Right atrium auricular region (tissue), 2 donors: ENCODE measurements around the gene JAKMIP1. TPM values are rescaled to one million over a fixed set of nuclear protein-coding genes. Genes with fewer than 3 reads are reported as not detected.

Experiments
- DNase-seq: peaks from one replicate; pipeline ENCODE4 v3.0.0-alpha.2; 2019; ENCODE audit warnings: low spot score
- H3K27ac ChIP-seq, 2 donors: fragments of 200-600 bp; sonication (generic); 1 replicate in 1 of 2; 2 replicates in 1 of 2; pipeline ENCODE4 v1.5.1; 2016 to 2019
- H3K27me3 ChIP-seq, 2 donors: fragments of 200-600 bp; sonication (generic); one replicate each; pipeline versions ENCODE4 v1.5.1 to v1.6.0; 2017 to 2019
- H3K36me3 ChIP-seq: fragments of 200-600 bp; sonication (generic); one replicate; pipeline ENCODE4 v1.5.1; 2016
- H3K4me1 ChIP-seq, 2 donors: fragments of 200-600 bp; sonication (generic); one replicate each; pipeline versions ENCODE4 v1.5.1 to v1.6.0; 2017 to 2019
- H3K4me3 ChIP-seq, 2 donors: fragments of 200-600 bp; sonication (generic); 1 replicate in 1 of 2; 2 replicates in 1 of 2; pipeline ENCODE4 v1.5.1; 2017 to 2019; ENCODE audit warnings: mild to moderate bottlenecking in 1 of 2, moderate library complexity in 1 of 2
- H3K9me3 ChIP-seq, 2 donors: fragments of 200-600 bp; sonication (generic); one replicate each; pipeline ENCODE4 v1.5.1; 2019
- total RNA-seq, 2 donors: library from RNA; depleted of rRNA; stranded (reverse); fragments of >200 nt; gene quantifications; one replicate each; pipeline ENCODE4 v1.1.0, GENCODE V29; 2016
- TF ChIP-seq, protein P1 (sequence below), 2 donors: fragments of 200-600 bp; sonication (generic); IDR thresholded peaks; one replicate each; pipeline ENCODE4 v1.5.1; 2019; ENCODE audit warnings: antibody characterized with exemption in 2 of 2

Gene JAKMIP1
- total RNA-seq, 2 donors from 2014 or later, result 0.30 to 0.59 TPM

DNA sequence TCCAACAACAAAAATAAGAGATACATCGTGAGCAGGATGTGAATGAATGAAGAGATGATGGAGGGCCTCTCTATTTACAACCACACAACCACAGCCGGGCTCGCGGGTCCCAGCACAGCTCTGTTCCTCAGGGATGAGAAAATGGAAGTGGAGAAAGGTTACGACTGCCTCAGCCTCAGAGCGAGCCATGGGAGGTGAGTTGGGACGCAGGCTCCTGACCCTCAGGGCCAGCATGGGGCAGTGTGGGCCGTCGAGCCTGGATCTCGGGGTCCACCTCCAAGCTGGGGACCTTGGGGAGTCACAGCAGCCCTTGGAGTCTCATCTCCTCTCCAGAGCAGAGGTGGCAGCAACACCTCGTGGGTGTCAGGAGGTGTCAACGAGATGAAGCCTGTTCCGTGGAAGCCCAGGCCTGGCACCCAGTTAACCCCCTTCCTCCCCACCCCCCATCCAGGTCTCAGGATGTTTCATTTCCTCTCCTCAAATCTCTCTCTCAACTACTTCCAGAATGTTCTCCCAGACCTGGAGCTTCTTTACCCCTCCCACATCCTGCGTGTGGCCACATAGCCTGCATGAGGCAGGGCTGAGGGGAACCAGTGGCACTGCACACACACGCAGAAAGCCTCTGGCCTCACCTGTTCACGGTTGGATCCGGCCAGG, 208.1 kb downstream of the JAKMIP1 start:
- H3K27ac ChIP-seq, result no peak overlapping the region
- no peaks in the 10 kb centered on the region for H3K4me1 ChIP-seq
- TF ChIP-seq, protein P1, sequence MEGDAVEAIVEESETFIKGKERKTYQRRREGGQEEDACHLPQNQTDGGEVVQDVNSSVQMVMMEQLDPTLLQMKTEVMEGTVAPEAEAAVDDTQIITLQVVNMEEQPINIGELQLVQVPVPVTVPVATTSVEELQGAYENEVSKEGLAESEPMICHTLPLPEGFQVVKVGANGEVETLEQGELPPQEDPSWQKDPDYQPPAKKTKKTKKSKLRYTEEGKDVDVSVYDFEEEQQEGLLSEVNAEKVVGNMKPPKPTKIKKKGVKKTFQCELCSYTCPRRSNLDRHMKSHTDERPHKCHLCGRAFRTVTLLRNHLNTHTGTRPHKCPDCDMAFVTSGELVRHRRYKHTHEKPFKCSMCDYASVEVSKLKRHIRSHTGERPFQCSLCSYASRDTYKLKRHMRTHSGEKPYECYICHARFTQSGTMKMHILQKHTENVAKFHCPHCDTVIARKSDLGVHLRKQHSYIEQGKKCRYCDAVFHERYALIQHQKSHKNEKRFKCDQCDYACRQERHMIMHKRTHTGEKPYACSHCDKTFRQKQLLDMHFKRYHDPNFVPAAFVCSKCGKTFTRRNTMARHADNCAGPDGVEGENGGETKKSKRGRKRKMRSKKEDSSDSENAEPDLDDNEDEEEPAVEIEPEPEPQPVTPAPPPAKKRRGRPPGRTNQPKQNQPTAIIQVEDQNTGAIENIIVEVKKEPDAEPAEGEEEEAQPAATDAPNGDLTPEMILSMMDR (IDR thresholded peaks at IDR 0.05), result no peak
- no peaks in the 10 kb centered on the region for H3K36me3 ChIP-seq
- no peak overlapping the region for H3K4me3 ChIP-seq
- DNase-seq, result no peak
- no peaks in the 10 kb centered on the region for H3K9me3 ChIP-seq
- H3K27me3 ChIP-seq, result no peaks in the 10 kb centered on the region

DNA sequence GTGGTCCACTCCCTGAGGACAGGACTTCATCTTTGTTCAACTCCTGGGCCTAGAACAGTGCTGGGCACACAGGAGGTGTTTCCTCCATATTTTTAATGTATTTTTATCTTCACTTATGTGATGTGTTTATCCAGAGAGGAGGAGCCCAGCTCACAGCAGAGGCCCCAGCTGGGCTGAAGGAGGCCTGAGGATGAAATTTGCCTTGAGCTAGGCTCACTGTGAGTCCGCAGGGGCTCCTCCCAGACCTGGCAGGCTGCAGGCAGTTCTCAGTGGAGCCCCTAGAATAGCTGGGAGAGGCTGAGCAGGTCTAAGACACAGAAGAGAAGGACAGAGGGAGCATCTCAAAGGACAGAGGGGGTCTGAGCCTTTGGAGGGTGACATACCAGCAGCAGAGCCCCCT, 208.9 kb downstream of the JAKMIP1 start:
- H3K27me3 ChIP-seq, result no peaks in the 10 kb centered on the region
- DNase-seq, result no peak
- H3K4me1 ChIP-seq, result no peaks in the 10 kb centered on the region
- no peaks in the 10 kb centered on the region for H3K9me3 ChIP-seq
- no peaks in the 10 kb centered on the region for H3K36me3 ChIP-seq
- no peak overlapping the region for H3K4me3 ChIP-seq
- TF ChIP-seq, protein P1 (IDR thresholded peaks at IDR 0.05), result no peak
- H3K27ac ChIP-seq, result no peak overlapping the region

DNA sequence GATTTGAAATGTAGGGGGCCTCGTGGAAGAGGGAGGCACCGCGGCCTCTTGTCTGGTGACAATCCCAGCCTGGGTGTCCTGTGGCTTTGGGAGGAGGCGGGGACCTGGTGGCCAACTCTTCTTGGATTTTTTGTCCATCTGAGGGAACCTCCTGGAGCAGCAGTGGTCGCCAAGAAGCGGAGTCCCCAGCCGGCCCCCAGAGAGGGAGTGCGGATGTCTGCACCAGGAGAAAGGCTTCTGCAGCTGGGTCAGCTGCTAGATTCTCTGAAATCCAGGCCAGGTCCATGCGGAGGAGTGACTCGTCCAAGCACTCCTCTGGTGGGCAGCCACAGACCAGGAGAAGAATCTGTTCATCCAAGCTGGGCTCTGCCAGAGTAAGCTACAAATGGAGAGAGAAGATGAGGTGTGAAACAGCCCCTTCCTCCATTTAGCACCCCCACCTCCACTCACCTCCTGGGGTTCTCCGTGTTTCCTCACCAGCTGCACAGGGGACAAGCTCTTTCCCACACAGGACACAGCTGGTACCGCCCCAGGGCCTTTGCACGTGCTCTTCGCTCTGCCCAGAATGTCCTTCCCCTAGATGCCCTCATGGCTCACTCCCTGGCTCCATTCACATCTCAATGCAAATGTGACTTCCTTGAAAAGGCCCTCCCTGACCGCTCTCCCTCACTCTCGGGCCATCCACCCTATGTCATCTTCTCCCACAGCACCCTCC, 209.7 kb downstream of the JAKMIP1 start:
- Histone ChIP-seq H3K36me3 (no peaks in the 10 kb centered on the region), H3K4me3 (no peak overlapping the region), H3K27ac (no peak overlapping the region), H3K4me1 (no peaks in the 10 kb centered on the region), H3K27me3 (no peaks in the 10 kb centered on the region), H3K9me3 (no peaks in the 10 kb centered on the region)
- TF ChIP-seq, protein P1 (IDR thresholded peaks at IDR 0.05), result no peak
- no peak for DNase-seq

DNA sequence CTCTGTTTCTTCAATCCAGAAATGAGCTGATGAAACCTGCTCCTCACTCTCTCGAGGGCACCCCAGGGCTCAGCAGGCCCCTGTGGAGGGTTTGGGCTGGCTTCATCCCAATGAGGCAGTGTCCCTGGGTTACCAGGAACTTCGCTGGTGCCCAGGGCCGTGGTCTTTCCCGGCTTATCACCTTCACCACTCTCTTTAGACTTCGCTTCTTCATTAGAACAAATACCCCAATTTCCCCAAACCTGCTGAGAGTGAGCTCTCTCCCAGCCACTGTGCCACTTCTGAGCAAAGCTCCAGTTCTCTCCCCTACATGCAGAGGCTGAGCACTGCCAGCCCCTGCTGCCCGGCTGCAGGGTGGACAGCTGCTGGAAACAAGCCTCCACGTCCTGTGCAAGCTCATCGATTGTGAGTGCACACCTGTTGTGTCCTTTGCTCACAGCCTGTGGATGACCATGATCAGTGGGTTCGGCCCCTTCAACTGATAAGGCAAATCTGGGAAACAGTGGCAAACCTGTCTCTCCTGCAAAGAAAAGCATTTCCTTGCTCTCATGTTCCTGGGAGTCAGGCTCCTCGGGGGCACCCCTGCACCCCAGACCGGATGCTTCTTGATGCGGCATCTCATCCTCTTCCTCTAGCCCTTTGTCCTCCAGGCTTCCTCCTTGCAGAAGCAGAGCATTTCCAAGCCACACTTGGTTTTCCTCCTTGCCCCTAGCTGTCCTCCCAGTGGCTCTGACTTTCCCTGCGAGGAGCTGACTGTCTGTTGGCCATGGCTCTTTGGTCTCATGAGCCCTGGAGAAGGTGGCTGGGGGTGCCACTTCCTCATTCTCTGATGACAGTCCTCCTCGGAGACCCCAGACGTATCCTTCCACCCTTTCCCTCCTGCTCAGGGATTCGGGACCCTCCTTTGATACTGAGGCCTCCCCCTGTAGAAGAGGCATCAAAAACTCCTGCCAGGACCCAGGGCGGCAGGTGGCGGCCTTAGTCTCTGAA, 210.8 kb downstream of the JAKMIP1 start:
- TF ChIP-seq, protein P1 (IDR thresholded peaks at IDR 0.05), result no peak

DNA sequence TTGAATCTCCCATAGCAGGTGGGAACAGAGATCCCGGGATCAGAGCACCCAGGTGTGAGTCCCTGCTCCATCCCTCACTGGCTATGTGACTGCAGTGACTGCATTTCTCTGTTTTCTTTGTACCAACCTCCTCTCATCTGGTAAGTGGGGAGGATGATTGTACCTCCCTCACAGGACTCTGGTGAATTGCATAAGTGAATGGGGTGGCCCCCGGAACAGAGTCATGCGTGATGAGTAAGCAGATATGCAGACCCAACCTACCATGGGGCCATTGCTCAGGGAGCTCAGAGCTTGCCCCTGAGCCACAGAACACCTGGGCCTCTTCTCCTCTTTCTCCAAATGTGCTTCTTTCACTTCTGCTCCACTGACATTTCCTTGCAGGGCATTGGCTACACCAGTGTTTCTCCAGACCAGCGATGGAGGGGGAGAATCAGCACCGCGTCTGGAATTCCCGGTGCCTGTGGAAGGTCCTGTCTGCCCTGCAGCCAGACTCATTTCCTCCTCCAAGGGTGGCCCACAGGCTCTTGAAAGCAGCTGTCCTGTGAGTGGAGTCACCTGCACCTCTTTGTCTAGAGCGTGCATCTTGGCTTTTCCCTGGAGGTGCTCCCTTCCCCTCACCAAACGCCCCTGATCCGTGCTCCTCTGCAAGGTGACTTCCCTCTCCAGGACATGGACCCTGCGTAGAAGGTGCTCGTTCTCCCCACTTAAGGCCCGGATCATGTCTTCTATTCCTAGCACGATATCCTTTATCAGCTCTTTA, 212.1 kb downstream of the JAKMIP1 start:
- Histone ChIP-seq H3K4me1 (no peaks in the 10 kb centered on the region), H3K9me3 (peaks cover 0 to 18% of the 10 kb centered on the region in 2 donors), H3K27me3 (no peaks in the 10 kb centered on the region), H3K27ac (no peak overlapping the region), H3K36me3 (no peaks in the 10 kb centered on the region), H3K4me3 (no peak overlapping the region)
- DNase-seq, result no peak
- TF ChIP-seq, protein P1 (IDR thresholded peaks at IDR 0.05), result no peak

More for the DNA sequence above, 210.8 kb downstream of the JAKMIP1 start:
- no peak overlapping the region for H3K4me3 ChIP-seq
- peaks cover 0 to 9% of the 10 kb centered on the region in 2 donors for H3K9me3 ChIP-seq
- no peak overlapping the region for H3K27ac ChIP-seq
- H3K36me3 ChIP-seq, result no peaks in the 10 kb centered on the region
- H3K27me3 ChIP-seq, result no peaks in the 10 kb centered on the region
- no peak for DNase-seq
- H3K4me1 ChIP-seq, result no peaks in the 10 kb centered on the region
